Measurements from ENCODE around the gene MRPL34.

GRCh38 chr19:17296273-17296672, 9.4 kb upstream of the MRPL34 start:
- TF ChIP-seq CTCF (IDR thresholded peaks at IDR 0.05 in 8 of 11, conservative IDR thresholded peaks at IDR 0.05 in 3 of 11): no peak
- no peak for TF ChIP-seq POLR2A (IDR thresholded peaks at IDR 0.05)
